Activated CD4-positive, alpha-beta T cell treated with anti-CD3 and anti-CD28 coated beads, Interleukin-2, Interleukin-4, amounts not matched to agents 100 ng/mL and 50 ng/mL, durations not matched to agents 16 hours and 8 hours (primary cell): ENCODE data around the gene GSG1L.
"Not testable (repeated sequence)": the region's sequence is repeated elsewhere in the genome, so short reads cannot be mapped to it uniquely, and the experiment has no call there.

ENCODE experiments used
- DNase-seq: peaks from one replicate; pipeline ENCODE4 v3.0.0-alpha.2; 2020; ENCODE audit warnings: low spot score

Gene GSG1L

DNA sequence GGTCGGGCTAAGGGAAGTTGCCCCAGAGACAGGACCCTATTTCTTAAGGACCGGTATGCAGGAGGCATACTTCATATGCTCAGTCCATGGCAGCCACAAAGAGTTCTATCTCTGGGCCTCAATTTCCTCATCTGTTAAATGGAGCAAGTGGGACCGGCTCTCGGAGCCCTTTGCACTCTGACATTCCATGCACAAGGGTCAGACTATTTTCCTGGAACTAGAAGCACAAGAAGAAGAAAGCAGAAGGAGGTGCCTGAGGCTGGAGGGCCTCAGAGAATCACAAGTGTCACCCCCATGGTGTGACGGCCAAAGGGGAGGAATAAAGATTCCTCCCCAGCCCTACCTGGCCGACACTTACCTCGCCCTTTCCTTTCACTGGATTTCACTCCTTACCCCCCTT, 115.8 kb downstream of the GSG1L start:
- DNase-seq, result no peak

DNA sequence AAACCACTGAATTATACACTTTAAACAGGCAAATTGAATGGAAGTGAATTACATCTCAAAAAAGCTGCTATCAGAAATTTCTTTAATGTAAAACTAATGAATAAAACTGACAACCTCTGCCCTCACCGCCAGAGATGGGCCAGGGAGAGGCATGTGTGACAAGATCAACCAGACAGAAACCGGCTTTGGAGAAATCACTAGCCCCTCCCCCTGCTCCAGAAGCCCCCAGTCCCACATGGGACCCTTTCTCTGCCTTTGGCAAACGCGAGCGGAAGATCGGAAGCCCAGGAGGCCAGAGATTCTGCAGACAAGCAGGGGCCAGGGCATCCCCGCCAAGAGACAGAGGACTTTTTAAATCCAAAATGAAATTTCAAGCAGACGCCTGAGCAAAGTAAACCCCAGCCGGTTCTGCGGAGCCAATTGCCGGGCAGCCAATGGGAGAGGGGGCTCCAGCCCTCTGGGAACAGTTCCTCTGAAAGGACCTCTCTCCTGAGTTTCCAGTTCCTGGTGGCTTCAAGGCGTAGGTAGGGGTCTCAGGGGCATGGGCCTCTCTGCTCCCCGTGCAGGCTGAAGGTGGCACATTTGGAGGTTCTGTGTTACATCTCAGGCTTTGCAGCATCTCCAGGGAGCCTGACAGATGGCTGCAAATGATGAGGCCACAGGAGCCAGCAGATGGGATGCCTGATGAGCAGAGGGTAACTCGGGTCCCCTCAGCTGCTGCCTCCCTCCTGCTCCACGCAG, 118.1 kb downstream of the GSG1L start:
- DNase-seq, result no peak

DNA sequence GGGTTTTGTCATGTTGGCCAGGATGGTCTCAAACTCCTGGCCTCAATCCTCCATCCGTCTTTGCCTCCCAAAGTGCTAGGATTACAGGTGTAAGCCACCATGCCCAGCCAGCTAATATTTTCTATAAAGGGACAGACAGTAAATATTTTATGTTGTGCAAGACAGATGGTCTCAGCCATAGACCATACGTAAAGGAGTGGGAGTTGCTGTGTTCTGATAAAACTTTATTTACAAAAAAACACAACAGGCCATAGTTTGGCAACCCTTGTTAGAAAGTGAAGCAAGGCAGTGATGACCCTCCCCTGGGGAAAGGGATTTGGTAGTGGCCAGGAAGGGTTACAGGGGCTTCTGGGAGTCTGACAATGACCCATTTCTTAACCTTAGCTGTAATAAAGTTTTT, 119.7 kb downstream of the GSG1L start:
- no peak for DNase-seq

DNA sequence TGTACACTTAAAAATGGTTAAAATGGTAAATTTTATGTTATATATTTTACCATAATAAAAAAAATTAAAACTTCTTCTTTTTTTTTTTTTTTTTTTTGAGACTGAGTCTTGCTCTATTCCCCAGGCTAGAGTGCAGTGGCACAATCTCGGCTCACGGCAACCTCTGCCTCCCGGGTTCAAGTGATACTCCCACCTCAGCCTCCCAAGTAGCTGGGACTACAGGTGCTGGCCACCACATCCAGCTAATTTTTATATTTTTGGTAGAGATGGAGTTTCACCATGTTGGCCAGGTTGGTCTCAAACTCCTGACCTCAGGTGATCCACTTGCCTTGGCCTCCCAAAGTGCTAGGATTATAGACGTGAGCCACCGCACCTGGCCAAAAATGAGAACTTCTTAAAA, 121.4 kb downstream of the GSG1L start:
- DNase-seq, result not testable (repeated sequence)

DNA sequence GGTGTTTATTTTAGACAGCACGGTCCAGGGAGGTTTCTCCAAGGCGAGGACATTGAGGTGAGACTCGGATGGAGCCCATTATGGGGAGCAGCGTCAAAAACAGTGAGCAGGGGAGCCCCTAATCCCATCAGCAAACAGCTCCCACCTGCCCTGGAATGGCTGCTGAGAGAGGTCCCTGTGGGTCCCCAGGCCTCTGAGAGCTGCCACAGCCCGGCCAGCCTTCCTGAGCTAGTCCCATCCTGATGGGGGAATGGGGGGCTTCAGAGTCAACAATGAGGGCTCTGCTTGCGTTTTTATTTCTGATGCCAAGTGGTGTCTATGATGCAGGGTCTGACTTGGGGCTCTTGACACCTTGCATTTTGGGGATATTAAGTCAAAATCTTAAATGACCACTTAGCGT, 128.4 kb downstream of the GSG1L start:
- no peak for DNase-seq

DNA sequence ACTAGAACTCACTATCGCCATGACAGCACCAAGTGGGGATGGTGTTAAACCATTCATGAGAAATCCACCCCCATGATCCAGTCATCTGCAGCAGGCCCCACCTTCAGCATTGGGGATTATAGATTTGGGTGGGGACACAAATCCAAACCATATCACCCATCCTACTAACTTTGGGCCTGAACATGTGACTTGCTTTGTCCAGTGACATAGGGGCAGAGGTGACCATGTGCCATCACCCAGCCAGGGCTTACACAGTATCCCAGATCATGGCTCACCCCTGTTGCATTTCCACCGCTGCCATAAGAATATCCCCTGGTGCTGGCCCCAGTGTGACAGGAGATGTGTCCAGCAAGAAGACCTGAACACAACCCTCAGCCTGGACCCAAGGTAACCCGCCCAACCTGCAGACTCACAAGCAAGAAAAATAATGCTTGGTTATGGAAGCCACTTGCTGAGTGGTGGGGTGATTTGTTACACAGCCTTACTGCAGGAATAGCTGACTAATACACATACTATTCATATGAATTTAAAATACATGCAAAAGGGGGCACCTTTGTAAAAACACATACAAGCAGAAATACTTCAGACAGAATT, 130.9 kb downstream of the GSG1L start:
- DNase-seq, result no peak

DNA sequence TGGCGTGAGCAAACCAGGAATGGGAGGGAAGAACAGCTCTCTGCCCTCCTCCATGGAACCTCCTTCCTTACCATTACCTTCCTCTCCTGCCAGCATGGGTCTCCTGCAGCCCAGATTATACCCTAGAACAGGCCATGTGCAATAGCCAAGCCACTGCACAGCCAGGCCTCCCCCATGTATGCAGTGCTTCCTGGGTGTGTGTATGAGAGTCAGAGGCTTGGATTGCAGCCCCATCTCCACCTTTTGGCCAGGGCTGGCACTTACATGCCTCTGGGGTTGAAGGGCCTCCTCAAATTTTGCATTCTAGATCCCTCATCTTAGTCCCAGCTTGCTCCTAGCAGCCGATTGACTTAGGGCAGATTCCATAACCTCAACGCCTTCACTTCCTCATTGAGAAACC, 133.7 kb downstream of the GSG1L start:
- DNase-seq, result no peak

DNA sequence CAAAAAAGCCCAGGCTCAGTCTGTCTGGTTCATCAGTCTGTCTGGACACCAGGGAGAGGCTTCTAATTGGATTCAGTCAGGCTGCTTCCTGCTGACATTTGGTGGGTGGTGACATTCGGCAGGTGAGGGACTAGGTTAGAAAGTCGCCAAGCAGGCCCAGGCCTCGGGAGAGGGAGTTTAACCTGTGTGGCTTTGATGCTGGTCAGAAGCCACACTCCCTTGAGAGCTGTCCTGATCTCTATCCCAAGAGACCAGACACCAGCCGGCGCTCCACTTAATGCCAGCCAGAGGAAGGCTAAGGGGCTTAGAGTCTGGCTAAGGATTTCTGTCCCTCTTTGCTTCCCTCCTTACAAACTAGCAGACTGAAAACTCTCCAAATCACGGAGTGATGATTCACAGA, 135.0 kb downstream of the GSG1L start:
- no peak for DNase-seq

DNA sequence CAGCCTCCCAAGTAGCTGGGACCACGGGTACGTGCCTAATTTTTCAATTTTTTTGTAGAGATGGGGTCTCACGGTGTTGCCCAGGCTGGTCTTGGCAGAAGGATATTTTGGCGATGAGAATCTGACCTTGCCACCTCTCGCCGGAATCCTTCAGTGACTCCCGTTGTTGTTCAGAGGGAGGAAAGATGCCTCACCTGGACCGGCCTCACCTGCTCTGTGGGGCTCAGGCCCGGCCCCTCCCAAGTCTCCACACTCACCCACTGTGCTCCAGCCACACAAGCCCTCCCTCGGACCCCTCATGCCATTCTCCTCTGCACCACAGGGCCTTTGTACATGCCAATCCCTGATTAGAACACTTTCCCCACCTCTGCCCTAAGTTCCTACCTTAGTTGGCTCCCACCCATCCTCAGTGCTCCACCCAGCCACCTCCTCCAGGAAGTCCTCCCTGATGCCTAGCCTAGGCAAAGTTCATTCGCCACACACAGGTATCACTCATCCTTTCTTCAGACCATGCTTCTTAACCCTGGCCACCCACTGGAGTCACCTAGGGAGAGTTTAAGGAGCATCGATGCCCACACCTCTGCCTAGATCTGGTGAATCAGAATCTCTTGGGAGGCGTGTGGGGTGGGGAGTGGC, 136.1 kb downstream of the GSG1L start:
- no peak for DNase-seq

DNA sequence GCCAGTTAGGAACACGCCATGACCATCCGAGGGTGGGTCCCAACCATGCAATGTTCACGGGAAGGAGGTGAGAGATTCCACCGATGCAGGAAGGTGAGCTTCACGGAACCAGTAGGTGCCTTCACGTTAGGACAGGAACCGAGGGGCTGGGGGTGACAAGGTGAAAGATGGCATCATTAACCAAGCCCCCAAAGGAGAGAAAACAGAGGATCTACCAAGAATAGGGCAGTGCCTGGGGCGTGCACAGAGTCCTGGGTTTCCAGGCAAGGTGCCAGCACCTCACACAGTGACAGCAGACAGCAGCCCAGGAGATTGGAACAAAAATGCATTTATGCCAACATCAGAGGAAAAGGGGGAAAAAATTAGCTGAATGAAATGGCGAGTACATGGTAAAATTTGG, 137.9 kb downstream of the GSG1L start:
- no peak for DNase-seq

DNA sequence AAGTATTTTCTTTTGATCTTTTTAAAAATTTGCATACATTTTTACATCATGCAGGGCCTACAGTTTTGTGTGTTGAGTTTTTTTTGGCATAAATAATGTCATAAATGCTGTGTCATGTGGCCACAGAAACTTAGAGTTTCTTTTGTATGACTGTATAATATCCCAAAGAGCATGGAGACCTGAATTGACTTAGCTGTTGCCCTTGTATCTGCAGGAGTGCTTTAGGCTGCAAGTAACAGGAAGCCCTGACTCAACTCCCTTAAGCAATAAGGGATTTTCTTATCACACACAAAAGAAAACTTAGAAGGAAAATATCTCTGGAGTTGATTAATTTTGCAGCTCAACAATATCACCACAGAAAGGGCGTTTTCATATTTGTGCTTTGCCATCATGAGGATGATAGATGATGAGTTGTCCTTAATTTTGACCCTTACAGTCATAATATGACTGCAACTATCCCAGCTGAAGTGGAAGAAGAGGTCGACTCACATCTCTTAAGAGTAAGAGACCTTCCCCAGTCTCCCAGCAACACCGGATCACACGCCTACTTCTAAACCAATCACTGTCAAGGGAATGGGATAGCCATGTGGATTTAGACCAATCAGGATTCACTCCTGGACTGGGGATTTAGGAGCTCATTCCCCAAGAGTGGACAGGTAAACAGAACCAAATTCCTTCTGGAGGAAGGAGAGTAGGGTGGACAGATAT, 138.9 kb downstream of the GSG1L start:
- no peak for DNase-seq

DNA sequence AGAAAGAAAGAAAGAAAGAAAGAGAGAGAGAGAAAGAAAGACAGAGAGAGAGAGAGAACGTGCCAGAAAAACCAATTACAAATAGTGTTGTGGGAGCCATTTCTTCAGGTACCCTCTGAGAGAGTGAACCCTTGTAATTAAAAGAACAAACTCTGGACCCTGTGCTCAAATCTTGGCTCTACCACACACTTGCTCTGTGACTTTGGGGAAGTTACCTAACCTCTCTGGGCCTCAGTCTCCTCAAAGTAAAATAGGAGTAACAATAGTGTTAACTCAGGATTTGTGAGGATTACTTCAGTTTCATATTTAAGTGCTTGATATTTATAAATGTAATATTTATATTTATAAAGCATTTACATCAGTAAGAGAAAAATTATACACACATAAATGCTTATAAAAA, 139.8 kb downstream of the GSG1L start:
- DNase-seq, result no peak

DNA sequence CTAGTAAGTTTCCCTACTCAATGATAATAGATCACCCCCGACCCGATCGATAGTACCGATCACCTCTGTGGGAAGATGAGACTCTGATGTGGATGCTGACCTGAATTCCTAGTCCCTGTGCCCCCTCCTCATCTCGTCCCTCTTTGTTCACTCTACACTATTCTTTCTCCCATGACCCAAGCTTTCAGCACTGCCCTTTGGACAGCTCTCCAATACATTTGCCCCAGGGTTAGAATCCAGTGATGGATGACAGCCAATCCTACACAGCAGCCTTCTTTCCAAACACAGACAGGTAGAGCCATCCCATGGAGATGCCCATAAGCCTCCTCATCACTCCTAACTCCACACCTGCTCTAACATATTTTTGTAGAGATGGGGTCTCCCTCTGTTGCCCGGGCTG, 141.1 kb downstream of the GSG1L start:
- no peak for DNase-seq

DNA sequence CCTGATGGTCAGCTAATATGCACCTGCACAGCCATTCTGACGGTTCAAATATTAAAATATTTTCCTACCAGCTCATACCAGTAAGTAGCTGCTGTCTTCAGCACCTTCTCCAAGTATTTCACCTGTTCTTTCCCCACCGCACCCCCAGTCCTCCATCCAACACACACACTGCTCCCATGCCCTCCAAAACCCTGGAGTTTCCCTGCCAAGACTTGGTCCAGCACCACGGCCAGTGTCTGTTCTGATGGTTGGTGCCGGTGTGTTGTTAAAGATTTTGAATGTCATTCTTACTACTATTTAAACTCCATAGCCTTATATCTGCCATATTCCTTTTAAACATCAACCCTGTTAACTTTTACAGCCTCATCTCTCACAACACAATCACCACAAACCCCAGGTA, 142.4 kb downstream of the GSG1L start:
- no peak for DNase-seq

DNA sequence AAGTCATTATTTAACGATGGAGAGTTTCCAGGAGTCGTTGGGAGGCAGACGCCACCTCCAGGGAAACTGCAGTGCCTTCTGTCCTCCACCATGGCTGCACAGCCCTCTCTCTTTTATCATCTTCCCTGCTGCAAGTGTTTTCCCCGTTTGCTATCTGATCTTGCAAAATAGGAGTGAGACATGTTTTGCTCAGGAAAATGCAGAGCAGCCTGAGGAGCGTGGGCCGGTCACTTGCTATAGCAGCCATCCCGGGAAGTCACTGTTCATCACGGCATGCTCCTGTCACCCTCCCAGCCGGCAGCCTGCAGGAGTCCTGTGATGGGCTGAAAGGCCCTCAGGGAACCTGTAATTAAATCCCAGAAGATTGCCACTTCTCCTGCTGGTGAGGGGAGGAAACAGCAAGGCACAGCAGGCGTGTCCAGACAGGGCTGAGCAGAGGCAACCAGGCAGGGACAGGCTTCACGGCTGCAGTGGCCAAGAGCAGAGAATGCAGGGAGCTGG, 143.1 kb downstream of the GSG1L start:
- DNase-seq, result no peak

DNA sequence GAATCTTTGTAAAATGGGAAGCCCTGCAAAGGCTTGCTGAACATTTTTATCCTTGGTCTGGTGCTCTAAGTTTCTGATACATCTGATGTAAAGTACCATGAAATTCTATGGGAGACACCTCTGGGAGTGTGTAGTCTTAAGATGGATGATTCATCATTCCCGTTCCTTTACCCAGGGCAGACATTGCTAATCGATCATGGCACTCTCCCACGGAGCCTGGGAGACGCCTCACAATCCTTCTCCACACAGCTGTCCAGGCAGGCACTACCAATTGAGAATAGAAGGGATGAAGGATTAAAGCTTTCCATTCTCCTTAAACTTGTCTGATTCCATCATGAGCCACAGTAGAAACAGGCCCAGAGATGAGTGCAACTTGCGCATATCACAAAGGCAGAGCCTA, 144.8 kb downstream of the GSG1L start:
- no peak for DNase-seq

DNA sequence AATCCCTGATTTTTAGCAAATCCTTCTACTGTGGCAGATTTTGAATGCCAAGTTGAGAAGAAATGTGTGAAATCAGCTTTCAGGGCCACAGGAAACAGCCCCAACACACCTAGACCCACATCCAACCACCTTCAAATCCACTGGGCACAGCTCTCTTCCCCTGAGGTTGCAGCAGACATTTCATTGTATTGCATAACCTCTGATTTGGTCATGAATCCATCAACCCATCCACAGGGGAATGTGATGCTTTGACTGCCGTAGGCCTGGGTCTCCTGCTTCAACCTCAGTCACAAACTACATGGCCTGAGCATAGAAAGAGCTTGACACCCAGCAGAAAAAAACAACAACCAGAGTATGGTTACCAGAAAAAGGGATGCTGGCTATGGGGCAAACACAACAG, 145.6 kb downstream of the GSG1L start:
- DNase-seq, result no peak

DNA sequence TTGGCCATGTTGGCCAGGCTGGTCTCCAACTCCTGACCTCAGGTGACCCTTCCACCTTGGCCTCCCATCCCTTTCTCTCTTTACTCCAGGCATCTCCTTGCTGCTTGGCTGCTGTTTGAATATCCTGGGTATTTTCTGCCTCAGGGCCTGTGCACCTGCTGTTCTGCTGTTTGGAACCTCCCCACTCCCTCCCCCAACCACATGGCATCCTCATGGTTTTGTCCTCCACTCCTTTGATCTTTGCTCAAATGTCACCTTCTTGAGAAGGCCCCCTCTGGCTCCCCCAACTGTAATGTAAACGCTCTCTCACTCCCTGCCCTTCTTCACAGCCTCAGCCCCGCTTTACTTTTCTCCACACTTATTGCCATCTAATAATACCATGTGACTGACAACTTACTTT, 152.0 kb downstream of the GSG1L start:
- DNase-seq, result no peak

DNA sequence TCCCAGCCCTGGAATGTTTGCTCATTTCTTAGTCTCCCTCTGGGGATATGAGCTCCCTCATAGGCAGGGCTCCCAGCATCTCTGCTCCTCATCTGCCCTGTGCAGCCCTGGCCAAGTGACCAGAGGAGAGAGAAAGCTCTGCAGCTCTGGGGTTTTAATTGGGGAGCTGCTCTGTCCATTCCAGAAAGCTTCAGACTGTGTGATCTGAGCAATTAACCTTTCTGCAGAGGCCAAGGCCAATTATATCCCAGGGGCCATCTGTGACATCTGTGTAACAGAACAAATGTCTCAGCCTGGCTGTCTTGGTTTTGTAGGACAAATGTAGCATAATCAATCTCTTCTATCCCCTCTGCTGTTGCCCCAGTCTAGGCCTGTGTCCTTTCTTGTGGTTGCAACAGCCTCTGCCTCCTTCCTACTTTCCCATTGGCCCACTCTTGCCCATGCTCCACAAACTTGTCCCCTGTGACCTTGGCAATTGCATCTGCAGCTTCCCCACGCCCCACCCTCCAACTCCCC, 156.0 kb downstream of the GSG1L start:
- DNase-seq, result no peak

DNA sequence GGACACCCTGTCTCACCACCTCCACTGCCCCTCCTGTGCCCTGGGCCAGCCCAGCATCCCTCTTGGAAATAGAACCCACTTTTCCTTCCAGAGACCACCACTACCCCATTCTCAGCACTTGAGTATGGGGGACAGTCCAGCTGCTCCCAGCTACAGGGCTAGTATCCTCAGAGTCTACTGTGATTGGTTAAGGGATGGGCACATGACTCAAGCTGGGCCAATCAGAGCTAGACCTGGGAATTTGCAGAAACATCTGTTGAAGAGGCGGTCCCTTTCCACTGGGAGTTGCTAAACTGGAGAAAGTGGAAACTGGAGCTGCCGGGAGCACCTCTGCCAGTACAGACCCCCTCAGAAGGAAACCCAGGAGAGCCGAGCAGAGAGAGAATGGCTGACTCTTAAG, 156.6 kb downstream of the GSG1L start:
- no peak for DNase-seq

DNA sequence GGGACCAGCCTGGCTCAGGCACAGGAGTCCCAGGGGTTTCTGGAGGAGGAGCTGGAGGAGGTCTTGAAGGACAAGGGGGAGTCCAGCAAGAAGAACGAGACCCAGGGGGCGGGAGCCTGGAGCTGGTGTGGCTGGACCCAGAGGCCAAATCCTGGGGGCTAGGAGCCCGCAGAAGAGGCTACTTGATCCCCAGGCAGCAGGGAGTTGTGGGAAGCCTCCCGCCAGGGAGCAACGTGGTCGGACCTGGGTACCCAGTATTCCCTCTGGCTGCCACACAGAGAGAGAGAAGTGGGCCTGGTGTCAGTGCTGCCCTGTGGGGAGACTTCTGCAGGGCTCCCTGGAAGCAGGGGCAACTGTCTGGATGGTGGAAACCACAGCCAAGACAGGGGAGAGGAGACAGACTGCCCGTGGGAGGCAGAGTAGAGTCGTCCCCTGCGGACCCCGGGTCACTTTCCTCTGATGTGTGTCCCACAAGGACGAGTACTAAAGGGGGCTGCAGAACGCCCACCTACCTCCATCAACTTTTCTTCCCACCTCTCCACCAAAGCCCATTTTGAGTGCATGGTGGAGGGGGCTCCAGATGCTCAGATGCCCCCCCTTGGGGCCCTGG, 160.4 kb downstream of the GSG1L start:
- no peak for DNase-seq

DNA sequence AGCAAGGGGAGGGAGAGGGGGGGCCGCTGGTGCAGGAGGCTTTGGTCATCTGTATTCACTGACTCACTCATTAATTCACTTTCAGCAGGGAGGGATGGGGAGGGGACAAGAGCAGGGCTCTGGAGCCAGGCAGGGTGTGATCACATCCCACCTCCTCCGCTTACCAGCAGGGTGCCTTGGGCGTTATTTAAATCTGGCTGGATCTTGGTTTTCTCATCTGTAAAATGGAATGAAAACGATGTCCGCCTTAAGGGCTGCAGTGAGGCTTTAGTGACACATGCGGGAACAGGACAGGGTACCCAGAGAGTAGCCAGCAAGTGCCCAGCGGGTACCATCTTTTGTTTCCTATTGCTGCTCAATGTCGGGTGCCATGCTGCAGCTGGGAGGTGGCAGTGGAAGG, 161.0 kb downstream of the GSG1L start:
- no peak for DNase-seq
